Measurements from ENCODE around the gene ATG9A. TPM values are rescaled to one million over a fixed set of nuclear protein-coding genes. Genes with fewer than 3 reads are reported as not detected.
A peak's percentile ranks its signal among the peaks of the same experiment; 100 is the strongest.

ATG9A gene
- polyA plus RNA-seq, 3 donors, result 11.4 to 32.1 (median 21.2) TPM

GRCh38 chr2:219186754-219187456 lies 42.5 kb downstream of the ATG9A start:
- no peak overlapping the region for H3K27ac ChIP-seq (ENCODE audit: low read depth, low read length)
- WGBS, 3 donors, result 86 to 93% (median 90%) methylated on average over 7 of the region's 7 CpGs

DNA sequence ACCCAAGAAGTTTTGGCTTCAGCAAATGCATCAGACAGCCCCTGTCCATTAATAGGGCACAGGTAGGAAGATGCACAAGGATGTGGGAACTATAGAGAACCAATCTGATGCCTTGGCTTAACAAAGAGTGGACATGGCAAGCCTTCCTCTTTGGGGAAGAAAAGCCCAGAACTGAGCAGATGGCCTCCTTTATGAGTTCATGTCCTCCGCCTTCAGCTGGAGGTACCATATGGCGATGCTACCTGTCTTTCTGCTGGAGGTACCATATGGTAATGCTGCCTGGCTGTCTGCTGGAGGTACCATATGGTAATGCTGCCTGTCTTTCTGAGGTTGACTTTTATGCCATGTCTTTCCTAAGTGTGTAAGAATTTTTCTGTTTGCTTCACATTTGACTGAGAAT lies 45.3 kb downstream of the ATG9A start:
- no peak overlapping the region for H3K27ac ChIP-seq (ENCODE audit: low read depth, low read length)
- WGBS, 3 donors, result 96 to 100% (median 100%) methylated on average over 2 of the region's 2 CpGs

DNA sequence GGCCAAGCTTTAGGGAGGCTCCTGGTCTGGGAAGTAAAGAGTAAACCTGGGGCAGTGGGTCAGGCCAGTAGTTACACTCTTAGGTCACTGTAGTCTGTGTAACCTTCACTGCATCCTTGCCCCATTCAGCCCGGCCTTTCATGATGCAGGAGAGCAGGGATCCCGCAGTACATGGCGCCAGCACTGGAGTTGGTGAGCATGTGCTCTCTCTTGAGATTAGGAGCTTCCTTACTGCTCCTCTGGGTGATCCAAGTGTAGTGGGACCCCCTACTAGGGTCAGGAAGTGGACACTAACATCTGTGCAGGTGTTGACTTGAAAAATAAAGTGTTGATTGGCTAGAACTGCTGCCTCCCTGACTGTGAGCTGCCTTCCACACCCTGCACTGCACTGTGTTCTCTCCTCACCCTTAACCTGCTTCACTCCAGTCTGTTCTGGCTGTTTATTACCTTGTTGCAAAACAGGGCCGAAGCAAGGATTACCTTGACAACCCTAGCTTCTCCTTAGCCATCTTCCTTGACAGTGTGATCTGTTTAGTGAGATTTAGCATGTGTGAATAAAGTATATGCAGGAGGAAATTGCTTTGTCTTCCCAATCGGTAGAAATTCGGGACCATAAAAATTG lies 46.2 kb downstream of the ATG9A start:
- no peak overlapping the region for H3K27ac ChIP-seq (ENCODE audit: low read depth, low read length)
- WGBS, 3 donors, result 87 to 93% (median 90%) methylated on average over 6 of the region's 6 CpGs

GRCh38 chr2:219182331-219183150 lies 46.9 kb downstream of the ATG9A start:
- no peak overlapping the region for H3K27ac ChIP-seq (ENCODE audit: low read depth, low read length)
- WGBS, 3 donors, result 51 to 83% (median 61%) methylated on average over 8 of the region's 8 CpGs

- 88 to 100% (median 94%) methylated on average over 6 of the region's 6 CpGs for WGBS, 3 donors
- no peak overlapping the region for H3K27ac ChIP-seq (ENCODE audit: low read depth, low read length)
These were observed 47.9 kb downstream of the ATG9A start for GRCh38 chr2:219181531-219181930.

DNA sequence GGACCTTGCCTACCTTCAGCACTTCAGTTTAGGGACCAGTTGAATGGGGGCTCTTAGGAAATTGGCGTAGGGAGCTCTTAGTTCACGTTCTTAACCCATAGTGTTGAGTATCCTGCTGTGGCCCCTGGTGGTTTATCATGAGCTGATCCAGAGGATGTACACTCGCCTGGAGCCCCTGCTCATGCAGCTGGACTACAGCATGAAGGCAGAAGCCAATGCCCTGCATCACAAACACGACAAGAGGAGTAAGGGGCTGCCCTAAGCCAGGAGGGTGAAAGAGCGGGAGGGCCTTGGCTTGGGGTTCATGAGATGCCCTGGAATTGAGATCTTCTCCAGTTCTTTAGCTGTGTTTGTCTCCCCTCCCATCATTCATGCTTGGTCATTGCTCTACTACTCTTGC lies 48.5 kb downstream of the ATG9A start:
- 91 to 93% (median 93%) methylated on average over 5 of the region's 5 CpGs for WGBS, 3 donors
- no peak overlapping the region for H3K27ac ChIP-seq (ENCODE audit: low read depth, low read length)

DNA sequence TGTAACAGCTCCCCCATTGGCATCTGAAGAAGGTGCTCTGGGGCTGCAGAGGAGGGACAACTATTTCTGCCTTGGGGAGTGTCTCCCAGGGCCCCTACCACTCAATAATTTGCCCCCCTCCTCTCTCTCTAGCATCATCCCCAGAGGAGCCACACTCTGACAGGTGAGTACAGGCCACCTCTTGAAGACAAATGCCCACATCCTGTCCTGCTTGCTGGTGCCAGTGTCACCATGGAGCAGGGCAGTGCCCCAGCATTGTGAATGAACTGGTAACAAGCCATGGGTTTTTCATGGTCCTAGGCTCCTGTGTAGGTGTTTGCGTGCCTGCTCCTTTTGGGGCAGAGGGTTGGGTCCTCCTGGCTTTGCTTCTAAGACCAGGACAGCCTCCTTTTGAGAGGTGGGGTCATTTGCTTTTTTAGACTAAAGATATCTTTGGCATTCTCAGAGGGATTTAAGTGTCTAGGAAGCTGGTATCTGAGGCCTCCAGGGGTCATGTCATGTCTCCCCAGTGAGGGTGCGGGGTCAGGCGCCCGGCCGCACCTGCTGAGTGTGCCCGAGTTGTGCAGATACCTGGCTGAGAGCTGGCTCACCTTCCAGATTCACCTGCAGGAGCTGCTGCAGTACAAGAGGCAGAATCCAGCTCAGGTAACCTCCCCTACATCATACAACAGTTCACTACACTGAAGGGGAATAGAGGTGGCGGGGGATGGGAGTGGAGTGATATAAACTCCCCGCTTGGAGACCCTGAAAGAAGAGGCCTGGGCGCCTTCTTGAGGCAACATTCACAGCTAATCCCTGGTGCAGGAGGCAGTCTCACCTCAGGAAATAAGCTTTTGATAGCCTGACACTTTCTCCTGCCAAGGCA lies 49.6 kb downstream of the ATG9A start:
- H3K27ac ChIP-seq (ENCODE audit: low read depth, low read length), result no peak overlapping the region
- WGBS, 3 donors, result 95 to 98% (median 98%) methylated on average over 9 of the region's 9 CpGs

DNA sequence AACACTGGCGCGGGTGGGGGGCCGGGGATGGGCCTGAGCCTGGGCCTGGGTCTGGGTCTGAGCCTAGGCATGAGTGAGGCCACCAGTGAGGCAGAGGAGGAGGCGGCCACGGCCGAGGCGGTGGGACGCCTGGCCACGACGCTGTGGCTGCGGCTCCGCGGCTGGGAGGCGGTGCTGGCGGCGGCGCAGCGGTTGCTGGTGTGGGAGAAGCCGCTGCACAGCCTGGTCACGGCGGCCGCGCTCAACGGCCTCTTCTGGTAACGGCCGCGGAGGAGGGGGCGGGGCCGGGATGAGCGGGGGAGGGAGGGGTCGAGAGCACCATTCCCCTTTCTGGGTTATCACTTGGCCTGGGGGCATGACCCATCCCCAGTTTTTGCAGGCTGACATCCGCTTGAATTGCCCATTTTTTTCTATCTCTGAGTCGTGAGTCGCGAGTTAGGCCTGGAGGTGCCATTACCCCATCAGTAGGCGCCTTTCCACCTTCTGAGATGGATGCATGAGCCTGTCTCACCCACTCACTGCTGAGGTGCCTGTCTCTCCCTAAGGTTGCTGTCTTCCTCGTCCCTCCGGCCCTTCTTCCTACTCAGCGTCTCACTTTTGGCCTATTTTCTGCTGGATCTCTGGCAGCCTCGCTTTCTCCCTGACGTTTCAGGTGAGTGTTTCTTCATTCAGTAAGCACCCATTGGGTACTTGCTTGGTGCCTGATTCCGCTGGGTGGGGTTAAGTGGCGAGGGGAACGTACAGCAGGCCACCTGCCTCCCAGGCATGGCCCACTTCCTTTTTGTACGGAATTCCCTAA lies 50.9 kb downstream of the ATG9A start:
- peak overlapping the region; percentile 84 for H3K27ac ChIP-seq (ENCODE audit: low read depth, low read length)
- 3 to 4% (median 3%) methylated on average over 32 to 45 of the region's 45 CpGs for WGBS, 3 donors

DNA sequence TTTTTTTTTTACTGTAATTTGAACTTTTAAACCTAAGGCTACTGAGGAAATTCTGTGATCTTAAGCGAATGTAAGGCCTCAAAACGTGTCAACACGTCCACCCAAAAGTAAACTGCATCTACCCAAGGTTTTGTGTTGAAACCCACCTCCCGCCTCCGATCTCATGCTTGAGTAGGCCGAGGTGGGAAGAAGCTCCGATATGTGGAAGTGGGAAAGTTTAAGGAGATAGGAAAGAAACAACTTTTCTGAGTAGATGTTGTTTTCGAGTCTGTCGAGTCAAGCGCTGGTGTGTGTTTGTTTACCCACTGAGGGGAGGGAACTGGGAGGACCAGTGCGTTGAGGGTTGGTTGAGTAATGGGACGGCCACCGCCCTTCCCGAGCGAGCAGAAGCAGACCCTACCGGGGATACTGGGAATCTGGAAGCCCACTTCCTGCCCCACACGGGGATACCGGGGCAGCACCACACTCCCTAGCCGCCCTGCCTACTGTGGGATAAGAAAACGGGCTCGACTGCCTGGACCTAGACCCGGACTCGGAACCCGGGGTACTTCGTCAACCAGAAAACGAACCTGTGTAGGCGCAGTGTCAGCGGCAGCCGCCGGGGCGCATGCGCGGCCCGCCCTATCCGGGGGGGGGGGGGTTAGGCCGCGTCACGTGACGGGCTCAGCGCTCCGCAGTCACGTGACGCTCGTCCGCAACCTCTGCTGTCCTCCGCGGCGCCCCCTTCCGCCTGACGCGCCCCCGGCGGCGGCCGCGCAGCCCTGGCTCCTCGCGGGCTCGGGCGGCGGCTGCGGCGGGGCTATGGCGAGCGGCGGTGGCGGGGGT lies 51.7 kb downstream of the ATG9A start, which contains the start of gene RETREG2:
TSS of gene RETREG2 (plus strand) at position 724 of the 825 bp plus-strand sequence. CDS start at position 802, 78 bp downstream.
- 0 to 1% (median 0%) methylated on average over 30 to 67 of the region's 67 CpGs for WGBS, 3 donors

DNA sequence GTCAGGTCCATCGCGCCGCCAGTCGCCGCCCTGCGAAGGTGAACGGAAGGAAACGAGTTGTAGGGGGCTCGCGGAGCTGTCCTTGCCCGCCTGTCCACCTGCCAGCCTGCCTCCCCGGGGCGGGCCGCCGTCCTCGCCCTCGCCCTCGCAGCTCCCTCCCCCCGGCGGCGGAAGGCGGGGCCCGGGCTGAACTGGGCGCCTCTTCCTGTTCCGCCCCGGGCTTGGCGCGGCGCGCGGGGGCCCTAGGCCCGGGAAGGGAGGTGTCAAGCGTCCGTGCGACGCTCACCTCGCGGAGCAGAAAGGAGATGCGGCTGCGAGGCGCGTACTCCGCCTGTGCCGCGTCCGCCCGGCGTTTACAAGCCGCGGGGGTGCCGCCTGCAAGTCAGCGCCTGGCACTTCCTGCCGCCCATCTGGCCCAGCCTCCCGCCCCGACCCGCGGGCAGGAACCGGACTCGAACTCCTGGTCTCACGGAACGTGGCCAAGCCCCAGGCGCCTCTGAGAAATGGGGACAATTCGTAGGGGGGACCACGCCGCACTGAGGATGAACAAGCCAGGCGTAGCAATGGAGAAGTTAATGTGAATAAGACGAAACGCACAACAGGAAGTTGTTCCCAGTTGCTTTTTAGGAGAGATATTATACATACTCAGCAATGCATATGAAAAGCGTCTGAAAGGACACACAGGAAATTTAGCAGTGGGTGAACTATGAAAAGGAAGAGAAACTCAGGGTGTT lies 52.5 kb downstream of the ATG9A start, which contains the start of gene CNPPD1:
TSS of gene CNPPD1 (minus strand) at position 108 of the 734 bp plus-strand sequence. CDS start at position 11, 97 bp downstream.
- WGBS, 3 donors, result 0 to 1% (median 0%) methylated on average over 51 to 69 of the region's 69 CpGs
- peak within 1 kb of the TSS; percentile 94 for H3K27ac ChIP-seq (ENCODE audit: low read depth, low read length)

More for the DNA sequence above, 51.7 kb downstream of the ATG9A start, which contains the start of gene RETREG2:
- peak within 1 kb of the TSS; percentile 94 for H3K27ac ChIP-seq (ENCODE audit: low read depth, low read length)

DNA sequence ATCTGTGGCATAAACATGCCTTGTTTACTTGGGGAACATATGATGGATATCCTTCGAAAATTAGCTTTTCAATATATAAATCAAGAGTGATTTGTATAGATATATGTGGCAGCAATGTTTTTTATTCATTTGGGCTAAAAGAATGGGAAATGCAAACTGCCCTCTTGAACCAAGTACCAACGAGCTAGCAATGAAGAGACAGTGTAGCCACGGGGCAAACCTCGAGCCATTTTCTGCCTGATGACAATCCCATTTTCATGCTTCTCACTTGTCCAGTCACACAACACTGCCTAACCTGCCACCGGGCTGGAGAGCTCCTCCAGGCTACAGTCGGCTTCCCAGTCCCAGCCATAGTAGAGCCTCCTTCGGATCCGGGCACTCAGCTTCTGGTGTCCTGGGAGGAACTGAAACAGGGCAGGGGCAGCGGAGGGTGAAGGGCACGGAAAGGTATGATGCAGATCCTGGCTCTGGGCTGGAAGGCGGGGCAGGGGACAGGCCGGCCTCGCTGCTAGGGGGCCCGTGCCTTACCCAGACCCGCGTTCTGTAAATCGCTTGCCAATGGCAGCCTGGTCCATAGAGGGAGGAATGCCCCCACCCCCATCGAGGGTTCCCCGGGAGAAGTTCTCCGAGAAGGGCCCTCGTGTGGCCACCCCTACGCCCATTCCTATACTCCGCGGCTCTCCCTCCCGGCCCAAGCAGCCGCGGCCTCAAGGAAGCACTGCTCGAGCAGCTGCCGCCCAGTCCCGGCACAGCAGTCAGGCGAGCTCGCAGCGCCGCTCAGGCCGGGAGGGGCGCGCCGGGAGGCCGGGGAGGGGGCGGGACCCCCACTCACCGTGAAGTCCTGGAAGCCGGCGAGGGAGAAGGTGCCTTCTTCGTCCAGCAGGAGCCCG lies 53.3 kb downstream of the ATG9A start:
- peak overlapping the region; percentile 94 for H3K27ac ChIP-seq (ENCODE audit: low read depth, low read length)
- 2 to 4% (median 2%) methylated on average over 34 to 45 of the region's 45 CpGs for WGBS, 3 donors

DNA sequence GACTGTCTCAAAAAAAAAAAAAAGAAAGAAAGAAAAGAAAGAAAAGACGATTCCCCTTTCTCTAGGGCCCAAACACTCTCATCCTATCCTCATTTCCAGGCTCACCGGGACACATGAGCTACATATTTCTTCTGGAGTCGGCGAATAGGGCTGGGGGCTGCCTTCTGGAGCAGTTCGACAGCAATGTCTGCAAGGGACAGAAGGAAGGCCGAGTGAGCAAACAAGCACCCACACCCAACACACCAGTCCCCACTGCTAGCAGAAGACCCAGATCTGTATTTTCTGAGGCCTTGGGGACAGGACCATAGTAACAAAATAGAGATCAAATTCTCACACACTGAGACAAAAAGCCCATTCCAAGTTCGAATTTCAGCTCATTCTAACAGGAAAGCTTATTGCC lies 54.0 kb downstream of the ATG9A start:
- H3K27ac ChIP-seq (ENCODE audit: low read depth, low read length), result no peak overlapping the region
- WGBS, 3 donors, result 76 to 89% (median 82%) methylated on average over 7 of the region's 7 CpGs

- 89 to 94% (median 90%) methylated on average over 7 of the region's 7 CpGs for WGBS, 3 donors
- H3K27ac ChIP-seq (ENCODE audit: low read depth, low read length), result no peak overlapping the region
These were observed 54.6 kb downstream of the ATG9A start for GRCh38 chr2:219174801-219175200.

- H3K27ac ChIP-seq (ENCODE audit: low read depth, low read length), result no peak overlapping the region
- WGBS, 3 donors, result 79 to 90% (median 89%) methylated on average over 3 of the region's 3 CpGs
These were observed 55.3 kb downstream of the ATG9A start for GRCh38 chr2:219174146-219174545.

GRCh38 chr2:219173176-219173575 lies 56.3 kb downstream of the ATG9A start:
- no peak overlapping the region for H3K27ac ChIP-seq (ENCODE audit: low read depth, low read length)
- 87 to 92% (median 91%) methylated on average over 6 of the region's 6 CpGs for WGBS, 3 donors
